Progenitor cell of endocrine pancreas (in vitro differentiated cells): Measurements from ENCODE around the gene PDZD2. TPM values are rescaled to one million over a fixed set of nuclear protein-coding genes. Genes with fewer than 3 reads are reported as not detected.

Experiments used
- DNase-seq: peaks from one replicate; pipeline ENCODE4 v3.0.0; 2021; ENCODE audit warnings: low spot score; ENCODE audit not compliant: unreplicated experiment
- H3K27ac Mint-ChIP-seq: 2 replicates; pipeline ENCODE4 v1.8.0; 2021; ENCODE audit warnings: mild to moderate bottlenecking, moderate library complexity, mixed read lengths
- H3K27me3 Mint-ChIP-seq: 2 replicates; pipeline ENCODE4 v1.8.0; 2021; ENCODE audit warnings: mixed read lengths
- H3K36me3 Mint-ChIP-seq: 2 replicates; pipeline ENCODE4 v1.8.0; 2022; ENCODE audit warnings: mixed read lengths; ENCODE audit not compliant: insufficient read depth
- H3K4me1 Mint-ChIP-seq: 2 replicates; pipeline ENCODE4 v1.8.0; 2021; ENCODE audit warnings: low read depth, mixed read lengths
- H3K4me3 Mint-ChIP-seq: 2 replicates; pipeline ENCODE4 v1.8.0; 2021; ENCODE audit warnings: low read depth, mild to moderate bottlenecking, moderate library complexity, mixed read lengths
- H3K9me3 Mint-ChIP-seq: 2 replicates; pipeline ENCODE4 v1.8.0; 2021; ENCODE audit warnings: low read depth, mixed read lengths
- total RNA-seq: library from RNA; stranded (reverse); gene quantifications from 2 replicates; pipeline ENCODE4 v1.2.1, GENCODE V29; 2021
- TF ChIP-seq, protein P1 (sequence below): fragments of 200-600 bp; sonication (generic); IDR thresholded peaks from one replicate; pipeline ENCODE4 v1.5.0; 2021; ENCODE audit warnings: antibody characterized with exemption, mild to moderate bottlenecking; ENCODE audit not compliant: unreplicated experiment

The PDZD2 gene
- total RNA-seq, 1 donor from 2014 or later, result 3.1 TPM

- H3K27ac Mint-ChIP-seq, result no peak overlapping the region
Measured at GRCh38 chr5:31809050-31809870, 170.3 kb downstream of the PDZD2 start.

GRCh38 chr5:31811210-31811609, 172.3 kb downstream of the PDZD2 start:
- DNase-seq, result no peak
- H3K36me3 Mint-ChIP-seq, result no peaks in the 10 kb centered on the region
- no peak overlapping the region for H3K27ac Mint-ChIP-seq
- TF ChIP-seq, protein P1, sequence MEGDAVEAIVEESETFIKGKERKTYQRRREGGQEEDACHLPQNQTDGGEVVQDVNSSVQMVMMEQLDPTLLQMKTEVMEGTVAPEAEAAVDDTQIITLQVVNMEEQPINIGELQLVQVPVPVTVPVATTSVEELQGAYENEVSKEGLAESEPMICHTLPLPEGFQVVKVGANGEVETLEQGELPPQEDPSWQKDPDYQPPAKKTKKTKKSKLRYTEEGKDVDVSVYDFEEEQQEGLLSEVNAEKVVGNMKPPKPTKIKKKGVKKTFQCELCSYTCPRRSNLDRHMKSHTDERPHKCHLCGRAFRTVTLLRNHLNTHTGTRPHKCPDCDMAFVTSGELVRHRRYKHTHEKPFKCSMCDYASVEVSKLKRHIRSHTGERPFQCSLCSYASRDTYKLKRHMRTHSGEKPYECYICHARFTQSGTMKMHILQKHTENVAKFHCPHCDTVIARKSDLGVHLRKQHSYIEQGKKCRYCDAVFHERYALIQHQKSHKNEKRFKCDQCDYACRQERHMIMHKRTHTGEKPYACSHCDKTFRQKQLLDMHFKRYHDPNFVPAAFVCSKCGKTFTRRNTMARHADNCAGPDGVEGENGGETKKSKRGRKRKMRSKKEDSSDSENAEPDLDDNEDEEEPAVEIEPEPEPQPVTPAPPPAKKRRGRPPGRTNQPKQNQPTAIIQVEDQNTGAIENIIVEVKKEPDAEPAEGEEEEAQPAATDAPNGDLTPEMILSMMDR, result no peak
- no peaks in the 10 kb centered on the region for H3K4me1 Mint-ChIP-seq
- no peak overlapping the region for H3K4me3 Mint-ChIP-seq
- H3K9me3 Mint-ChIP-seq, result no peaks in the 10 kb centered on the region
- no peaks in the 10 kb centered on the region for H3K27me3 Mint-ChIP-seq

More at GRCh38 chr5:31809050-31809870, 170.3 kb downstream of the PDZD2 start:
- TF ChIP-seq, protein P1, result peak; percentile 82
- no peaks in the 10 kb centered on the region for H3K4me1 Mint-ChIP-seq
- no peaks in the 10 kb centered on the region for H3K27me3 Mint-ChIP-seq
- H3K36me3 Mint-ChIP-seq, result no peaks in the 10 kb centered on the region
- peak; percentile 43 for DNase-seq
- H3K9me3 Mint-ChIP-seq, result no peaks in the 10 kb centered on the region
- H3K4me3 Mint-ChIP-seq, result no peak overlapping the region

- DNase-seq, result no peak
- H3K27me3 Mint-ChIP-seq, result no peaks in the 10 kb centered on the region
- peak overlapping the region; percentile 29 for H3K27ac Mint-ChIP-seq
Measured at GRCh38 chr5:31815376-31815775, 176.4 kb downstream of the PDZD2 start.

GRCh38 chr5:31819926-31820516, 181.1 kb downstream of the PDZD2 start:
- TF ChIP-seq, protein P1, result no peak

More at GRCh38 chr5:31815376-31815775, 176.4 kb downstream of the PDZD2 start:
- Mint-ChIP-seq H3K4me3 (no peak overlapping the region), H3K9me3 (no peaks in the 10 kb centered on the region), H3K4me1 (no peaks in the 10 kb centered on the region), H3K36me3 (no peaks in the 10 kb centered on the region)
- TF ChIP-seq, protein P1, result no peak

DNA sequence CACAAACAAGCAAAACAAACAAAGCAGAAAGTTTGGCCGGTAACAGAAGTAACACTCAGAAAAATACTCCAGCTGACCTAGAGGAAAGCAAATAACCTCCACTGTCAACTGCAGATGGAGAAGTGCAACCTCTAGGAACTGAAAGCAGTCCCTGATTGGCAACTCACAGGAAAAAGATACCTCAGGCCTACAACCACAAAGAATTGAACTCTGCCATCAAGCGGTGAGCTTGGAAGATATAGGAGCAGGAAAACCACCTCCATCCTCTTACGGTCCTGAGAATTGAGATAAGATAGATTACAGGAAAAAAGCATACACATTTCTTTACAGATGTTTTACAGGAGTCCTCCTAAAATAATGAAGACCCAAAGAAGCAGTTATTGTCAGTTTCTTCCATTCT, 184.5 kb downstream of the PDZD2 start:
- TF ChIP-seq, protein P1, result no peak
- DNase-seq, result no peak
- no peak overlapping the region for H3K27ac Mint-ChIP-seq
- H3K9me3 Mint-ChIP-seq, result peaks cover 8% of the 10 kb centered on the region
- no peaks in the 10 kb centered on the region for H3K27me3 Mint-ChIP-seq
- no peaks in the 10 kb centered on the region for H3K36me3 Mint-ChIP-seq
- H3K4me1 Mint-ChIP-seq, result no peaks in the 10 kb centered on the region
- no peak overlapping the region for H3K4me3 Mint-ChIP-seq

More at GRCh38 chr5:31819926-31820516, 181.1 kb downstream of the PDZD2 start:
- Mint-ChIP-seq H3K27me3 (no peaks in the 10 kb centered on the region), H3K4me1 (no peaks in the 10 kb centered on the region), H3K27ac (no peak overlapping the region), H3K4me3 (no peak overlapping the region), H3K9me3 (no peaks in the 10 kb centered on the region), H3K36me3 (no peaks in the 10 kb centered on the region)
- DNase-seq, result no peak
